GM12878 (cell line): ENCODE measurements around the gene SPATS2L. TPM values are rescaled to one million over a fixed set of nuclear protein-coding genes. Genes with fewer than 3 reads are reported as not detected.

Experiments
- ATAC-seq: fragments of 200-7000 bp; cut with Tn5 transposase; 3 replicates; pipeline ENCODE4 v1.9.1; 2020; ENCODE audit warnings: mild to moderate bottlenecking, moderate library complexity
- BruUV-seq: library from RNA; stranded (reverse); fragments of 400-500 nt; replicated peaks from 2 replicates; lab custom pipeline; 2021; lab: Mats Ljungman, UMichigan
- CTCF ChIA-PET: fragments of 300-600 bp; sonication (Branson Sonifier 250); formaldehyde crosslinking; extraction: SDS; loops from one replicate; lab custom pipeline; 2021; ENCODE audit warnings: inconsistent platforms; lab: Yijun Ruan, JAX
- POLR2A ChIA-PET: fragments of 350-600 bp; formaldehyde crosslinking; extraction: SDS; loops from one replicate; lab custom pipeline; 2021; ENCODE audit warnings: inconsistent platforms; lab: Charles Lee
- RAD21 ChIA-PET: fragments of 300-600 bp; sonication (Branson Sonifier 250); formaldehyde crosslinking; loops from one replicate; lab custom pipeline; 2023; ENCODE audit warnings: antibody characterized with exemption; ENCODE audit not compliant: unreplicated experiment; lab: Charles Lee
- SMC1A ChIA-PET: fragments of 300-600 bp; sonication (Branson Sonifier 250); formaldehyde crosslinking; loops from one replicate; lab custom pipeline; 2023; ENCODE audit not compliant: unreplicated experiment, uncharacterized antibody; lab: Charles Lee
- DNase-seq: peaks from one replicate; pipeline ENCODE4 v3.0.0-alpha.2; 2011; ENCODE audit warnings: low read depth, low spot score
- FAIRE-seq: peaks from 3 replicates; lab custom pipeline; 2011; peaks lifted over from hg19 to GRCh38; lab: Jason Lieb, UNC
- H2AFZ ChIP-seq: 2 replicates; pipeline ENCODE4 v1.6.0; 2011; ENCODE audit warnings: low read depth, low read length, control low read depth; ENCODE audit not compliant: control insufficient read depth
- H3K27ac ChIP-seq: 2 replicates; pipeline ENCODE4 v1.5.1; 2011; ENCODE audit warnings: control low read depth; ENCODE audit not compliant: control insufficient read depth, insufficient read depth
- H3K27me3 ChIP-seq, 2 experiments: replicated peaks in 1 of 2; 2 replicates each; pipeline versions ENCODE4 v1.6.0 to v1.6.1; 2011; ENCODE audit warnings: low read length in 1 of 2; ENCODE audit not compliant: control insufficient read depth in 2 of 2, insufficient read depth in 2 of 2
- H3K36me3 ChIP-seq, 2 experiments: 2 replicates each; pipeline ENCODE4 v1.5.1; 2011; ENCODE audit warnings: low read length in 1 of 2; ENCODE audit not compliant: control insufficient read depth in 2 of 2, insufficient read depth in 2 of 2
- H3K4me1 ChIP-seq: 2 replicates; pipeline ENCODE4 v1.6.1; 2011; ENCODE audit warnings: mild to moderate bottlenecking, low read length, moderate library complexity, mixed read lengths; ENCODE audit not compliant: control insufficient read depth, insufficient read depth
- H3K4me2 ChIP-seq: 2 replicates; pipeline ENCODE4 v1.6.0; 2011; ENCODE audit warnings: control low read depth; ENCODE audit not compliant: control insufficient read depth, insufficient read depth
- H3K4me3 ChIP-seq: fragments of 200-600 bp; sonication (generic); 2 replicates; pipeline ENCODE4 v1.5.1; 2016
- H3K79me2 ChIP-seq: 2 replicates; pipeline ENCODE4 v1.6.0; 2011; ENCODE audit warnings: low read length; ENCODE audit not compliant: control insufficient read depth, insufficient read depth
- H3K9ac ChIP-seq: 2 replicates; pipeline ENCODE4 v1.8.0; 2011; ENCODE audit warnings: low read length, control low read depth, mixed read lengths; ENCODE audit not compliant: control insufficient read depth, insufficient read depth
- H3K9me3 ChIP-seq: replicated peaks from 3 replicates; pipeline ENCODE4 v1.5.1; 2011; ENCODE audit warnings: mild to moderate bottlenecking, low read length; ENCODE audit not compliant: control insufficient read depth, insufficient read depth
- H4K20me1 ChIP-seq: 2 replicates; pipeline ENCODE4 v1.6.0; 2011; ENCODE audit not compliant: control insufficient read depth, insufficient read depth
- BHLHE40 ChIP-seq, 2 experiments: fragments of 450-650 bp in 1 of 2; IDR thresholded peaks; 2 replicates each; pipeline ENCODE4 v1.6.1; 2011 to 2017; ENCODE audit warnings: low read depth in 2 of 2, borderline replicate concordance in 1 of 2, improper control_type of control experiment in 1 of 2, low read length in 1 of 2, mild to moderate bottlenecking in 1 of 2
- CBX5 ChIP-seq: sonication (generic); IDR thresholded peaks from 2 replicates; pipeline ENCODE4 v1.6.1; 2016; ENCODE audit warnings: low read depth, moderate library complexity, mild to moderate bottlenecking, inconsistent platforms
- EP300 ChIP-seq, 2 experiments: fragments of 150-350 bp in 1 of 2; IDR thresholded peaks; 2 replicates each; pipeline ENCODE4 v1.6.1; 2011 to 2012; ENCODE audit warnings: low read depth in 2 of 2, low read length in 2 of 2, borderline replicate concordance in 1 of 2, improper control_type of control experiment in 1 of 2, inconsistent platforms in 1 of 2; ENCODE audit not compliant: control insufficient read depth in 1 of 2
- HDGF ChIP-seq: fragments of 450-650 bp; IDR thresholded peaks from 2 replicates; pipeline ENCODE4 v1.6.1; 2016; ENCODE audit warnings: antibody characterized with exemption
- NFXL1 ChIP-seq: fragments of 450-650 bp; IDR thresholded peaks from 2 replicates; pipeline ENCODE4 v1.6.1; 2017; ENCODE audit warnings: antibody characterized with exemption, mild to moderate bottlenecking, borderline replicate concordance
- WGBS: methylation state at CpG from one replicate; pipeline ENCODE4 v1.1.6; 2016; ENCODE audit warnings: low lambda C conversion rate; ENCODE audit not compliant: insufficient replicate concordance, insufficient coverage; ENCODE audit errors: missing lambda C conversion rate; 5-methylcytosine and 5-hydroxymethylcytosine counted together
- in situ Hi-C: fragments of 300-500 bp; cut with MboI; formaldehyde crosslinking; loops from 9 replicates; pipeline ENCODE4 v1.14.3; 2018; ENCODE audit warnings: mixed read lengths
- intact Hi-C: fragments of 100-400 bp; cut with micrococcal nuclease; formaldehyde crosslinking; loops from one replicate; pipeline ENCODE4 v1.14.2; 2022; ENCODE audit not compliant: unreplicated experiment
- polyA plus RNA-seq, 11 experiments: library from polyadenylated mRNA; depleted of rRNA in 4 of 11; unstranded in 6 of 11; stranded (reverse) in 5 of 11; fragments of >200 nt; fragmentation: Nextera tagmentation in 4 of 11; fragmentation: Illumina TruSeq in 1 of 11; extraction: Ambion mirVana in 4 of 11; extraction: Trizol in 1 of 11; gene quantifications; 1 replicate in 1 of 11; 2 replicates in 10 of 11; pipeline versions ENCODE4 v1.2.1 to v1.2.3, GENCODE V29; 2011 to 2016; ENCODE audit warnings: inconsistent platforms in 2 of 11, missing spikeins in 2 of 11, low read depth in 1 of 11
- total RNA-seq, 4 experiments: library from RNA; depleted of rRNA in 3 of 4; stranded (reverse); fragments of >200 nt in 3 of 4; fragmentation: Illumina TruSeq in 1 of 4; extraction: Trizol in 1 of 4; gene quantifications; 2 replicates each; pipeline versions ENCODE4 v1.2.1 to v1.2.3, GENCODE V29; 2013 to 2021
- TF ChIP-seq, protein P1 (sequence below): fragments of 450-650 bp; IDR thresholded peaks from 2 replicates; pipeline ENCODE4 v1.6.1; 2017; ENCODE audit warnings: mild to moderate bottlenecking, low read depth, inconsistent platforms; ENCODE audit not compliant: poor library complexity, severe bottlenecking
- TF ChIP-seq, protein P2 (sequence below): fragments of 450-650 bp; conservative IDR thresholded peaks from 2 replicates; pipeline ENCODE4 v1.6.1; 2017; ENCODE audit warnings: mild to moderate bottlenecking, moderate library complexity

The SPATS2L gene
- total and polyA plus RNA-seq, 10 of the 15 experiments (the other 5 are each of a cell fraction or from before 2014, with no cell fraction given), result 5.2 to 30.0 (median 20.1) TPM

DNA sequence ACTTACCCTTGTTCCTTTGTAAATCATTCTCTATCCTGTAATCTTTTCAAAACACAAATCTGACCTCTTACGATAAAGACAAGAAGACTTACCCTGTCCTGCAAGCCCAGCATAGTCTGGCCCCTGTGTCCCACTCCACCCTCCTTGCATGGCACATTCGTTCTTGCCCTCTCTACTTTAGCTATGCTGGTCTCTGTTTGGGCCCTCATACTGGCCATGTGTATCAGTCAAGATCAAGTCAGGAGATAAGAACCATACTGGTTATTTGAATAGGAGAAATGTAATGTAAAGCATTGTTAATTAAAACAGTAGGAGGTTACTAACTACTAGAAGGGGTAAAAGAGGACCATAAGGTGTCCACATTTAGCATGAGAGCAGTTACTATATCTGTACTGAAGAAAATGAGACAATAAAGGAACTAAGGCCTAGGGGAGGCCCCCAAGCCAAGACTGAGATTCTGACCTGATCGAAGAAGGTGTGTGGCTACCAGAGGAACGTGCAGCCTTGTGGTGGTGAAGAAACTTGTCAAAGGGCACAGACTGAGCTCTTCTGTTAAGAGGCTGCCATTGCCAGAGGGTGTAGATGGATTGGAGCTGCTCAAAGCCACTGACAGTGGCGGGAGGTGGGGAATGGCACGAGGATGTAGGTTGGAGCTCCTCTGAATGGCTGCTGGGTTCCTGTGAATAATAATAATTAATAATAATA, 122.6 kb downstream of the SPATS2L start:
- no peak overlapping the region for H2AFZ ChIP-seq
- ChIA-PET RAD21 (no interaction called here), SMC1A (interaction anchor here (0.5 to 1.2 kb wide), 2 partner anchors 13 to 192 kb away, joined by 3 read pairs; no protein-coding TSS in a partner anchor)
- no peaks in the 10 kb centered on the region for H3K9me3 ChIP-seq
- in situ Hi-C loops, result no loop called here
- H3K4me2 ChIP-seq, result no peak overlapping the region
- BruUV-seq, result no TSS peak
- DNase-seq, result no peak
- no peaks in the 10 kb centered on the region; a peak in 1 of 4 replicates for H3K36me3 ChIP-seq
- TF ChIP-seq BHLHE40 (IDR thresholded peaks at IDR 0.05; ENCODE audit: borderline replicate concordance in 1 of 2, low read depth in 2 of 2, low read length in 1 of 2), result peak in 1 of 2 experiments; percentile 63; a peak in 1 of 4 replicates
- TF ChIP-seq HDGF, result no peak
- TF ChIP-seq, all 136 proteins: peak for 1
- POLR2A ChIA-PET, result no interaction called here
- Histone ChIP-seq H3K27ac (no peak overlapping the region), H3K4me3 (no peak overlapping the region), H4K20me1 (no peaks in the 10 kb centered on the region), H3K79me2 (no peaks in the 10 kb centered on the region), H3K9ac (no peak overlapping the region), H3K27me3 (no peaks in the 10 kb centered on the region), H3K4me1 (no peaks in the 10 kb centered on the region)
- WGBS, result 44% methylated on average over 6 of the region's 6 CpGs
- no peak for FAIRE-seq
- CTCF ChIA-PET, result interaction anchor here (0.7 to 1.0 kb wide), 2 partner anchors 55 to 108 kb away, joined by 3 read pairs; no protein-coding TSS in a partner anchor
- peak; percentile 52 for ATAC-seq
- intact Hi-C loops, result no loop called here

DNA sequence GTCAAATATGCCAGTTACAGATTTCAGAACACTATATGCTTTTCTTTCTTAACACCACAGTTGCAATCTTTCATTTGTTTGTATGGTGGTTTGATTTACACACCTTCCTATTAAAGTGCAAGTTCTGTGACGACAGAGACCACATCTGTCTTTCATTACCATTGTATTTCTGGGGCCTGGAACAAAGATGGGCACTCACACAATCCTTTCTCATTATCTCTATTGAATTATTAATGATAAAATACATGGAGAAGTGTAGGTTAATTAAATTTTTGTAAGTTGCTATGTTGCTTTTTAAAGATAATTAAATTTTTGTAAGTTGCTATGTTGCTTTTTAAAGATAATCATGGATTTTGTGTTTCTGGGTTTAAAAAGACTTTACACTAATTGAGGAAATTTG, 123.5 kb downstream of the SPATS2L start:
- no peak overlapping the region for H3K9ac ChIP-seq
- in situ Hi-C loops (no loop called here), intact Hi-C loops (no loop called here)
- no peaks in the 10 kb centered on the region for H3K27me3 ChIP-seq
- TF ChIP-seq, protein P1, sequence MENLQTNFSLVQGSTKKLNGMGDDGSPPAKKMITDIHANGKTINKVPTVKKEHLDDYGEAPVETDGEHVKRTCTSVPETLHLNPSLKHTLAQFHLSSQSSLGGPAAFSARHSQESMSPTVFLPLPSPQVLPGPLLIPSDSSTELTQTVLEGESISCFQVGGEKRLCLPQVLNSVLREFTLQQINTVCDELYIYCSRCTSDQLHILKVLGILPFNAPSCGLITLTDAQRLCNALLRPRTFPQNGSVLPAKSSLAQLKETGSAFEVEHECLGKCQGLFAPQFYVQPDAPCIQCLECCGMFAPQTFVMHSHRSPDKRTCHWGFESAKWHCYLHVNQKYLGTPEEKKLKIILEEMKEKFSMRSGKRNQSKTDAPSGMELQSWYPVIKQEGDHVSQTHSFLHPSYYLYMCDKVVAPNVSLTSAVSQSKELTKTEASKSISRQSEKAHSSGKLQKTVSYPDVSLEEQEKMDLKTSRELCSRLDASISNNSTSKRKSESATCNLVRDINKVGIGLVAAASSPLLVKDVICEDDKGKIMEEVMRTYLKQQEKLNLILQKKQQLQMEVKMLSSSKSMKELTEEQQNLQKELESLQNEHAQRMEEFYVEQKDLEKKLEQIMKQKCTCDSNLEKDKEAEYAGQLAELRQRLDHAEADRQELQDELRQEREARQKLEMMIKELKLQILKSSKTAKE, result no peak
- TF ChIP-seq, protein P2, sequence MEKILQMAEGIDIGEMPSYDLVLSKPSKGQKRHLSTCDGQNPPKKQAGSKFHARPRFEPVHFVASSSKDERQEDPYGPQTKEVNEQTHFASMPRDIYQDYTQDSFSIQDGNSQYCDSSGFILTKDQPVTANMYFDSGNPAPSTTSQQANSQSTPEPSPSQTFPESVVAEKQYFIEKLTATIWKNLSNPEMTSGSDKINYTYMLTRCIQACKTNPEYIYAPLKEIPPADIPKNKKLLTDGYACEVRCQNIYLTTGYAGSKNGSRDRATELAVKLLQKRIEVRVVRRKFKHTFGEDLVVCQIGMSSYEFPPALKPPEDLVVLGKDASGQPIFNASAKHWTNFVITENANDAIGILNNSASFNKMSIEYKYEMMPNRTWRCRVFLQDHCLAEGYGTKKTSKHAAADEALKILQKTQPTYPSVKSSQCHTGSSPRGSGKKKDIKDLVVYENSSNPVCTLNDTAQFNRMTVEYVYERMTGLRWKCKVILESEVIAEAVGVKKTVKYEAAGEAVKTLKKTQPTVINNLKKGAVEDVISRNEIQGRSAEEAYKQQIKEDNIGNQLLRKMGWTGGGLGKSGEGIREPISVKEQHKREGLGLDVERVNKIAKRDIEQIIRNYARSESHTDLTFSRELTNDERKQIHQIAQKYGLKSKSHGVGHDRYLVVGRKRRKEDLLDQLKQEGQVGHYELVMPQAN, result no peak
- TF ChIP-seq EP300 (IDR thresholded peaks at IDR 0.05; ENCODE audit: borderline replicate concordance in 1 of 2, control insufficient read depth in 1 of 2, low read depth in 2 of 2, low read length in 2 of 2), result no peak
- no peak for TF ChIP-seq NFXL1
- TF ChIP-seq CBX5, result no peak
- DNase-seq, result no peak
- FAIRE-seq, result no peak
- no peaks in the 10 kb centered on the region for H3K9me3 ChIP-seq
- RAD21 ChIA-PET, result no interaction called here
- no peaks in the 10 kb centered on the region for H3K4me1 ChIP-seq
- H3K27ac ChIP-seq, result no peak overlapping the region
- SMC1A ChIA-PET, result no interaction called here
- H2AFZ ChIP-seq, result no peak overlapping the region
- no peaks in the 10 kb centered on the region for H4K20me1 ChIP-seq
- no peak for ATAC-seq
- no peak overlapping the region for H3K4me3 ChIP-seq
- H3K4me2 ChIP-seq, result no peak overlapping the region
- CTCF ChIA-PET, result no interaction called here
- no TSS peak for BruUV-seq
- H3K79me2 ChIP-seq, result no peaks in the 10 kb centered on the region
- no peaks in the 10 kb centered on the region; a peak in 1 of 4 replicates for H3K36me3 ChIP-seq
- POLR2A ChIA-PET, result no interaction called here
- 50% methylated on average over 1 of the region's 1 CpG for WGBS
